Brain microvascular endothelial cell (primary cell): ENCODE results near the gene MAMDC2.

Source experiments
- DNase-seq: peaks from one replicate; pipeline ENCODE4 v3.0.0-alpha.2; 2020
- H3K27ac ChIP-seq: fragments of 250-450 bp; sonication (Bioruptor Pico); 2 replicates; pipeline ENCODE4 v1.5.1; 2020; ENCODE audit warnings: mild to moderate bottlenecking, moderate library complexity
- H3K27me3 ChIP-seq: fragments of 250-450 bp; sonication (Bioruptor Pico); replicated peaks from 2 replicates; pipeline ENCODE4 v1.5.1; 2020; ENCODE audit warnings: mild to moderate bottlenecking
- H3K36me3 ChIP-seq: fragments of 250-450 bp; sonication (Bioruptor Pico); replicated peaks from 2 replicates; pipeline ENCODE4 v1.5.1; 2020; ENCODE audit warnings: mild to moderate bottlenecking
- H3K4me3 ChIP-seq: 2 replicates; pipeline ENCODE4 v1.5.1; 2011; ENCODE audit warnings: low read depth, mild to moderate bottlenecking, control low read depth, low read length, moderate library complexity
- in situ Hi-C: cut with HindIII; loops from 2 replicates; pipeline ENCODE4 v1.10.0; 2017; ENCODE audit warnings: low sequenced_read_pairs, low pct_ligation_motif_present
- TF ChIP-seq, protein P1 (sequence below): IDR thresholded peaks from 2 replicates; pipeline ENCODE4 v1.5.1; 2011; ENCODE audit warnings: low read depth, mild to moderate bottlenecking, moderate library complexity, low read length, control low read depth, inconsistent platforms; ENCODE audit errors: missing control alignments

MAMDC2 gene

GRCh38 chr9:70250221-70250620, 206.6 kb downstream of the MAMDC2 start:
- Histone ChIP-seq H3K4me3 (no peak overlapping the region), H3K36me3 (no peaks in the 10 kb centered on the region), H3K27me3 (no peaks in the 10 kb centered on the region), H3K27ac (no peak overlapping the region)
- DNase-seq = no peak
- TF ChIP-seq, protein P1, sequence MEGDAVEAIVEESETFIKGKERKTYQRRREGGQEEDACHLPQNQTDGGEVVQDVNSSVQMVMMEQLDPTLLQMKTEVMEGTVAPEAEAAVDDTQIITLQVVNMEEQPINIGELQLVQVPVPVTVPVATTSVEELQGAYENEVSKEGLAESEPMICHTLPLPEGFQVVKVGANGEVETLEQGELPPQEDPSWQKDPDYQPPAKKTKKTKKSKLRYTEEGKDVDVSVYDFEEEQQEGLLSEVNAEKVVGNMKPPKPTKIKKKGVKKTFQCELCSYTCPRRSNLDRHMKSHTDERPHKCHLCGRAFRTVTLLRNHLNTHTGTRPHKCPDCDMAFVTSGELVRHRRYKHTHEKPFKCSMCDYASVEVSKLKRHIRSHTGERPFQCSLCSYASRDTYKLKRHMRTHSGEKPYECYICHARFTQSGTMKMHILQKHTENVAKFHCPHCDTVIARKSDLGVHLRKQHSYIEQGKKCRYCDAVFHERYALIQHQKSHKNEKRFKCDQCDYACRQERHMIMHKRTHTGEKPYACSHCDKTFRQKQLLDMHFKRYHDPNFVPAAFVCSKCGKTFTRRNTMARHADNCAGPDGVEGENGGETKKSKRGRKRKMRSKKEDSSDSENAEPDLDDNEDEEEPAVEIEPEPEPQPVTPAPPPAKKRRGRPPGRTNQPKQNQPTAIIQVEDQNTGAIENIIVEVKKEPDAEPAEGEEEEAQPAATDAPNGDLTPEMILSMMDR = no peak
- in situ Hi-C loops = no loop called here

- Histone ChIP-seq H3K36me3 (no peaks in the 10 kb centered on the region), H3K4me3 (no peak overlapping the region), H3K27me3 (no peaks in the 10 kb centered on the region), H3K27ac (peak overlapping the region; percentile 96)
- TF ChIP-seq, protein P1 = no peak
- in situ Hi-C loops = no loop called here
- DNase-seq = no peak
These were observed 211.8 kb downstream of the MAMDC2 start for GRCh38 chr9:70255486-70255885.

- TF ChIP-seq, protein P1 = no peak
- peak overlapping the region; percentile 96 for H3K27ac ChIP-seq
- in situ Hi-C loops = no loop called here
- H3K27me3 ChIP-seq = no peaks in the 10 kb centered on the region
- peak overlapping the region; percentile 29 for H3K4me3 ChIP-seq
- DNase-seq = peak; percentile 79
- peaks cover 3% of the 10 kb centered on the region for H3K36me3 ChIP-seq
These were observed 212.5 kb downstream of the MAMDC2 start for GRCh38 chr9:70256123-70256551.

- peaks cover 17% of the 10 kb centered on the region for H3K36me3 ChIP-seq
- H3K4me3 ChIP-seq = no peak overlapping the region
- in situ Hi-C loops = no loop called here
- TF ChIP-seq, protein P1 = no peak
- no peak for DNase-seq
- H3K27me3 ChIP-seq = no peaks in the 10 kb centered on the region
- H3K27ac ChIP-seq = peak overlapping the region; percentile 96
These were observed 213.9 kb downstream of the MAMDC2 start for GRCh38 chr9:70257502-70257901.

GRCh38 chr9:70257991-70258691, 214.5 kb downstream of the MAMDC2 start:
- Histone ChIP-seq H3K4me3 (peak overlapping the region; percentile 86), H3K36me3 (peaks cover 17% of the 10 kb centered on the region), H3K27me3 (no peaks in the 10 kb centered on the region), H3K27ac (peak overlapping the region; percentile 96)
- TF ChIP-seq, protein P1 = no peak
- in situ Hi-C loops = no loop called here
- DNase-seq = peak; percentile 34
